ENCODE measurements around the gene CDH11.

Gene CDH11

DNA sequence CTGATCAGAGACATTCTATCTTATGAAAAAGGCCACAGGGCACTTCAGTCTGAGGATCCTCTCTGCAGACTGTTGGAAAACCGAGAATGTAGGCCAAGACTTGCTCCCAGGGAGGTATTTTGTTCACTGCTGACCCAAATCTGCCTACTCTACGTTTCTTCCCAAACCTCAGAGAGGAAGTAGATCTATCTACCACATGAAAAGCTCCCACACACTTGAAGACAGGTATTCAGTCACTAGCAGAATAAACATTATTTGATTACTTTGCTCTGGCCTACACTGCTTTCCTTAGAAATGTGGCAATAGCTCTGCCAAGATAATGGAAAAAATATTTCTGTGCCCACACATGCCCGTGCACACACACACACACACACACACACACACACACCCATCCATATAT, 164.6 kb downstream of the CDH11 start:
- DNase-seq, result no peak
- in situ Hi-C loops (cut with HindIII; ENCODE audit: low pct_ligation_motif_present, low pct_unique_long_range_greater_than_20kb, low sequenced_read_pairs), result no loop called here

DNA sequence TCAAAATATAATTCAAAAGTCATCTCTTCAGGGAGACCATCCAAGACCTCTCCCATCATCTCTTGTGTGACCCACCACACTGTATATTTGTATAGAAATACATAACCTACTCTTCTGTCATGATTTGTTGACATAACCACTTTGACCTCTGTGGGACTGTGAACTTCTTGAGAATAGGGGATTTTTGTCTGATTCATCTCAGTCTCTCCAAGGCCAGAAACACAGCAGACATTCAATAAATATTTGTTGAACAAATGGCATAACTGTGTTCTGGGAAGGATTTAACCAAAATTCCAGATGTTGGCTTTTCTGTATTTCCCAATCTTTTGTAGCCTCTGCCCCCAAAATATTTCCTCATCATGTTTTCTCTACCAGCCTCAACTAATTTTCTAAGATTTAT, 169.7 kb downstream of the CDH11 start:
- no peak for DNase-seq
- in situ Hi-C loops (cut with HindIII; ENCODE audit: low pct_ligation_motif_present, low pct_unique_long_range_greater_than_20kb, low sequenced_read_pairs), result no loop called here

DNA sequence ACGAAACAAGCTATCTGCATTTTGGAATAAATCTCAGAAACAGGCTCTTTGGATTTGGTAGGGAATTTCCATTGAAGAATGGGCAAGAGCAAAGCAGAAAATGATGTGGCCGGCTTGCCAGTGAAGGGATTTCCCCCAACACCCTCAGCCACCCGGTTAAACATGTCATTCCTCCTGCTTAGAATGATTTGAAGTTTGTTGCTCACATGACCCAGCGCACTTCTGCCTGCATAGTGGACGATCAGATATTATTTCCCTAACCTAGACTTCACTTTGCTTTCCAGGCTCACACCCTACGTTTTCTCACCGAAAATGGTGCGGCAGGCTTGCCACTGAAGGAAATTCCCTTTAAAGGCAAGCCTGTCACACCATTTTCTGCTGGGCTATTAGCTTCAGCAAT, 170.7 kb downstream of the CDH11 start:
- DNase-seq, result no peak
- in situ Hi-C loops (cut with HindIII; ENCODE audit: low pct_ligation_motif_present, low pct_unique_long_range_greater_than_20kb, low sequenced_read_pairs), result no loop called here

DNA sequence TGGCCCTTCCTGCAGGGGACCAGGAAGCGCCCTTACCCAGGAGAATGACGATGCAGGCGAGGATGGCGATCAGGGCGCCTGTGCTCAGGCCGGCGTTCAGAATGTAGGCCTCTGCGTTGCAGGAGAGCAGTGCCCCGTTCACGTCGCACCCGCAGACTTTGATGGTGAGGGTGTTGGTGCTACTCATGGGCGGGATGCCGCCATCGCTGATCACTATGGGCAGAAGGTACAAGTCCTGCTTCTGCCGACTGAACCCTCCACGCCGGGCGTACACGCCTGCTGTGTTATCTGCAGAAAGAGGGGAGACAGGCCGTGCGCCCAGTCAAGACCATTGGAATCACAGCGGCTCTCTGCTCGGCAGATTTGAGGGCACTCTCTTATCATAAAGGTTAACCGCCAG, 171.1 kb downstream of the CDH11 start:
- in situ Hi-C loops (cut with HindIII; ENCODE audit: low pct_ligation_motif_present, low pct_unique_long_range_greater_than_20kb, low sequenced_read_pairs), result no loop called here
- DNase-seq, result no peak

DNA sequence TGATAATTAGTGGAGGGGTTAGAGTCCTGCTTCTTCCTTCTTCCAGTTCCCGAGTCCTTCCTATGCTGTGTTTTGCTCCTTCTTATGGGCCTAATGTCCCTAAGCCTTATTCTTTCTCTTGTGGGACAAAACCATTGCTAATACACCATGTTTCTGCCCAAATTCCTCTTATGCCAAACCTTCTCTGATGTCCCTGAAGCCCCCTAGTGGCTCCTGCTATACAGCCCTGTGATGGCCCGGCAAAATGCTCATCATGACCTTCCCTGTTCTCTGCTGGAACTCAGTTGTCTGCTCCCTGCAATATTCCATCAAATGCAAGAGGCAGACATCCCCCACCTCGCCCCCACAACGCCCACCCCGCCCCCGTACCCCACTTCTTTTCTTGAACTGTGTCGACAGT, 171.6 kb downstream of the CDH11 start:
- in situ Hi-C loops (cut with HindIII; ENCODE audit: low pct_ligation_motif_present, low pct_unique_long_range_greater_than_20kb, low sequenced_read_pairs), result no loop called here
- no peak for DNase-seq

DNA sequence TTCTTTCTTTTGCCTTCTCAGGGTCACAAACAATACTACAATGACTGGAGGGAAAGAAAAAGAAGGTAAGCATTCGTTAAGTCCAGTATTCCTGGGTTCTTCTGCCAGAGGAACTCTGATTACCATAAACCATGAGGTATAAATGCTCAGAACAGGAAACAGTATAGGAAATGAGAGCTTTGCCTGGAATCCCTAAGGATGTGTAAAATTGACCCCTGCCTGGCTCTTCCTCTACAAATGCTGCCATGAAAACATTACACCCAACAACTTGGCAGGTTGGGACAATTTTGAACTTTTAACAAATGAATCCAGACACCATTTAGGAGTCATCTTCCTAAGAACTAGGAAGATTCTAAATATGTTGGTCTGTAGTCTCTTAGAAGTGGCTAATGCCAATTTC, 173.8 kb downstream of the CDH11 start:
- no peak for DNase-seq
- in situ Hi-C loops (cut with HindIII; ENCODE audit: low pct_ligation_motif_present, low pct_unique_long_range_greater_than_20kb, low sequenced_read_pairs), result no loop called here

DNA sequence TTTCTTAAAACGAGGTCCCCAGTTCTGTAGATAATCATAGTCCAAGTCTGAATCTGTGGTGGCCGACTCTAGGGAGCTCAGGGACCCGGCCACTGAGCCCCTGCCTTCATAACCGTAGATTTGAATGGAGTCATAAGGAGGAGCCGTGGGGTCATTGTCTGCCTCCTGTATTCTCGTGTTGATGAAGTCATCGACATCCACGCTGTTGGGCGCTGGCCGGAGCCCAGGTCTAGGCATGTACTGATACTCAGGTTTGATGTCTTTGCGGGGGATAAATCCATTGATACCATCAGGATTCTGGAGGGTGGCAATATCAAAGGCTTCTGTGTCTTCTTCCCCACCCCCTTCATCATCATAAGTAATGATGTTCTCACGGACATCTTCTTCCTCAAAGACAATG, 174.2 kb downstream of the CDH11 start:
- no peak for DNase-seq
- in situ Hi-C loops (cut with HindIII; ENCODE audit: low pct_ligation_motif_present, low pct_unique_long_range_greater_than_20kb, low sequenced_read_pairs), result no loop called here

DNA sequence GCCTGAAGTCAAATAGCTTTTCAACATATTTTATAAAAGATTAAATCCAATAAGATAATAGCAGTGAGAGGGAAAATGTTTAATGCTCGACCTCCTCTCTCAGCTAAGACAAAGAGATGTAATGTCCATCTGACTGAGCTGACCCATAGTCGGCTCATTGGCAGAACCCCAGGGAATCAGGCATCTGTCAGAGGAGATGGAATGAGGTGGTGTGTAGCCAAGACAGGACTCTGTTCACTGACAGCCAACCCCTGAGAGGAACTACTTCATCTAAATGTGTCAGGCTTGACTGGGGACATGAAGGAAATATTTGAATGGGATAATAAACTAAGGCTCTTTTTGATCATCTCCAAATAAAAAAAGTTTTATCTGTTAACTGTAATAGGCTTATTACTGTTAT, 188.0 kb downstream of the CDH11 start:
- no peak for DNase-seq
- in situ Hi-C loops (cut with HindIII; ENCODE audit: low pct_ligation_motif_present, low pct_unique_long_range_greater_than_20kb, low sequenced_read_pairs), result no loop called here

DNA sequence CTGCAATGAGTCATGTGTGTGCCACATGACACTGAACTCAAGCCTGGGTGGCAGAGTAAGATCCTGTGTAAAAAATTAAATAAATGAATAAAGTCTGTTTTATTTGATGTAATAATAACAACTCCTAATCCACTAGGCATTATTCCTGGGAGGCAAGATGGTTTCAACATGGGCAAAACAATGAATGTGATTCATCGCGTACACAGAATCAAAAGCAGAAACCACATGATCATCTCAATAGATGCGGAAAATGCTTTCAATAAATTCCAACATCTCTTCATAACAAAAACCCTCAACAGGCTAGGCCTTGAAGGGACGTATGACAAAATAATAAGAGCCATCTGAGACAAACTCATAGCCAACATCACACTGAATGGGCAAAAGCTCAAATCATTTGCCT, 195.4 kb downstream of the CDH11 start:
- DNase-seq, result no peak
- in situ Hi-C loops (cut with HindIII; ENCODE audit: low pct_ligation_motif_present, low pct_unique_long_range_greater_than_20kb, low sequenced_read_pairs), result no loop called here

DNA sequence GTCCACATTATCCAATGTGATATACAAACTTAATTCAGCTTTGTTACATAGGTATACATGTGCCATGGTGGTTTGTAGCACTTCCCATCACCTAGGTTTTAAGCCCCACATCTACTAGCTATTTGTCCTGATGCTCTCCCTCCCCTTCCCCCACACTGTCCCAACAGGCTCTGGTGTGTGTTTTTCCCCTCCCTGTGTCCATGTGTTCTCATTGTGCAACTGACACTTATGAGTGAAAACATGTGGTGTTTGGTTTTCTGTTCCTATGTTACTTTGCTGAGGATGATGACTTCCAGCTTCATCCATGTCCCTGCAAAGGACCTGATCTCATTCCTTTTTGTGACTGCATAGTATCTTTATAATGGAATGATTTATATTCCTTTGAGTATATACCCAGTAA, 196.7 kb downstream of the CDH11 start:
- DNase-seq, result no peak
- in situ Hi-C loops (cut with HindIII; ENCODE audit: low pct_ligation_motif_present, low pct_unique_long_range_greater_than_20kb, low sequenced_read_pairs), result no loop called here

DNA sequence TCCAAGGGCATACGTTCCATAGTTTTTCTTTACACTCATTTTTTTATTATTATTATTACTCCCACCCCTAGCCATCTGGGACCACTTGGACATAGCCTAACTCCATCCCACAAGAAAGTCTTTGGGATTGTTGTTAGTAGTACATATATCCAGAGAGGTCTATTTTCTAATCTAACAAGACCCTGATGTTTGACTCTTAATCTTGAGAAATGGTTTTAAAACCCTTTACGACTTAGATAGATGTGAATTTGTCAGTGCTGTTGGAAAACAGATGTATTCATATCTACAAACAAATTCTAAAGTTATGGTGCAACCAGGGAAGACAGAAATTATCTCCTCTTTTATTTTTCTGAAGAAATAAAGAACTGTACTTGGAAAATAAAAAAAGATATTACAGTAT, 197.8 kb downstream of the CDH11 start:
- no peak for DNase-seq
- in situ Hi-C loops (cut with HindIII; ENCODE audit: low pct_ligation_motif_present, low pct_unique_long_range_greater_than_20kb, low sequenced_read_pairs), result no loop called here

DNA sequence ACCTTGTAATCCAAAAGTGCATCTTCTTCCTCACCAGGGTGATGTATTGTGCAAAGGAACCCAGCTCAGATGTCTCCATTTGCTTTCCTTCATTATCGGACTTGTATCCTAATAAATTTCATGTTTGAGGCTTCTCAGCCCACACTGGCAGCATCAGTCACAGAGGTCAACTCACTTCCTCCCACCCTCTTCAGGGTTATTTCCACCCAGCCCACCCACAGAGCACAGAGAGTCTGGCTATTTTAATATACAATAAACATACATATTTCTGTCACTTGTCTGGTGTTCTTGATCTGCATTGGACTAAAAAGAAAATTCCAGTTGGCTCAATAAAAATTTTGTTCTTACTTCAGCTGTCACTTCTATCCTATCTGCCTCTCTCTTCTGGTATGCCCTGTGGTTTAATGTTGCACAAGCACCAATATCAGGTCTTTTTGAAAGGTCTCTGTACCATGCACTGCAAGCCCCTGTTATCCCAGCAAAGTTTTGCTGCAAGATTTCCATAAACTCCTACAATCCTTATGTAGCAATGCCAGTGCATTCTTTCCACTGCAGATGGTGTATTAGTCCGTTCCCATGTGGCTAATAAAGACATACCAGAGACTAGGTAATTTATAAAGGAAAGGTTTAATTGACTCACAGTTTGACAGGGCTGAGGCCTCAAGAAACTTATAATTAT, 201.8 kb downstream of the CDH11 start:
- in situ Hi-C loops (cut with HindIII; ENCODE audit: low pct_ligation_motif_present, low pct_unique_long_range_greater_than_20kb, low sequenced_read_pairs), result no loop called here
- no peak for DNase-seq

DNA sequence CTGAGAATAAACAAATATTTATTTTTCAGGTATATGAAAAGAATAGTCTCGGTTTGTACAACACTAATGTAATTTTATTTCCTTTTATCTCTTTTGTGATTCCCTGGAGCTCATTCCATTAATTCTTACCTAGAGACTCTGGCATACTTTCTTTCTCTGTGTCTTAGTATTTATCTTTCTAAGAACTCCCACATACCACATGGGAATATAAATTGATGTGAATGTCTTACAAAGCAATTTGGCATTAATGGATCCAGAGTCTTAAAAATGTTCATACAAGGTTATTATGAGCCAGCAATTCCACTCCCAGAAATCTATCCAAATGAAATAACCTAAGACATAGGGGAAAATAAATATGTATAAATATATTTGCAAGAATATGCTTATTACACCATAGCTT, 202.7 kb downstream of the CDH11 start:
- DNase-seq, result no peak
- in situ Hi-C loops (cut with HindIII; ENCODE audit: low pct_ligation_motif_present, low pct_unique_long_range_greater_than_20kb, low sequenced_read_pairs), result no loop called here

DNA sequence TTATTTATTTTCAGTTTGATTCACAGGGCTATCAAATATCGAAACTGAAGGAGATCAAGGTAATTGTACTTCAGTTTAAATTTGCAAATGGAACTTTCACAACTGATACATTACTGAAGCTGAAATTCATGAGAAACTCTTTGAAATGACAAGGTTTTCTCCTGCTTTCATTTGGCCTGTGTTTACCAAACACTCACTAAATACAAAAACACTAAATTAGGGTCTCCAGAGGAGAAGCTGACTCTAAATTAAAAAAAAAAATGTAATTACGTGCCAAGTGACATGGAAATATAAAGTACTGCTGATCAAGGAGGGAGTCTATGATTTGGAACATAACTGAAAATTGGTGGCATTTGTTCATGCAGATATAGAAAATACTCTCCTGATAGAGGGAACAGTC, 205.8 kb downstream of the CDH11 start:
- DNase-seq, result no peak
- in situ Hi-C loops (cut with HindIII; ENCODE audit: low pct_ligation_motif_present, low pct_unique_long_range_greater_than_20kb, low sequenced_read_pairs), result no loop called here

DNA sequence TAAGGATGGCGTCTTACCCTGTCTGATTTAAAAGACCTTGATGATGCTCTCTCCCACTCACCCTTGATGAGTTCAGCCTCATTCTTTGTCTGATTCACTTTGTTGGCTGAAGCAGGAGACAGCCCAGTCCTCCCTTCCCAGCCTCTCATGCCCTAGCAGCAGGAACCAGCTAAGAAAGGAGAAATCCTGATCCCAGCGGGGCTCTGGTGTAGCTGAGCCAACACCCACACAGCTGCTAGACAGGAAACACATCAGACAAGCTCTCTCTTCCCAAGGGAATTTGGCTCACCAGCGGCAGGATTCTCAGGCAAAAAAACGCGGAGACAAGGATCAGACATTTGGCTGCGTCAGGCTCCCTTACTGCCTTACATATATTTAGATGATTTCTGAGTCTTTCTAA, 211.5 kb downstream of the CDH11 start:
- DNase-seq, result no peak

DNA sequence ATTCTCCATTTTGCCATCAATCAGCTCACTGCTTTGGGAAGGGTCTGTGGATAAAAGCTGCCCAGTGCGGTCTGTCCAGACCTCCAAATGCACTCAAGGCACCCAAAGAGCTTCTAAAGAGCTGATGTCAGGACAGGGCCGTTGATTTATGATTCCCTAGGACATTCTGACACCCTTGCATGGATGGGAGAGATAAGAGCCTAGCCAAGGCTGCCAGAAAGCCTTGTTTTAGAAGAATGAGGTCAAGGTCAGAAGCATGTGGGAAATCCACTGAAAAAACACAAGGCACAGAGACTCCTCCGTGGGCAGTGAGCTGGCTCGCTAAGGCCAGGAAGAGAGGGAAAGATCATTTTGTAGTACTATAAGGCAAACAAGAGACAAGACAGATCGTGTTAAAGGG, 214.0 kb downstream of the CDH11 start:
- DNase-seq, result no peak
- in situ Hi-C loops (cut with HindIII; ENCODE audit: low pct_ligation_motif_present, low pct_unique_long_range_greater_than_20kb, low sequenced_read_pairs), result no loop called here

More for the DNA sequence above, 211.5 kb downstream of the CDH11 start:
- in situ Hi-C loops (cut with HindIII; ENCODE audit: low pct_ligation_motif_present, low pct_unique_long_range_greater_than_20kb, low sequenced_read_pairs), result no loop called here

DNA sequence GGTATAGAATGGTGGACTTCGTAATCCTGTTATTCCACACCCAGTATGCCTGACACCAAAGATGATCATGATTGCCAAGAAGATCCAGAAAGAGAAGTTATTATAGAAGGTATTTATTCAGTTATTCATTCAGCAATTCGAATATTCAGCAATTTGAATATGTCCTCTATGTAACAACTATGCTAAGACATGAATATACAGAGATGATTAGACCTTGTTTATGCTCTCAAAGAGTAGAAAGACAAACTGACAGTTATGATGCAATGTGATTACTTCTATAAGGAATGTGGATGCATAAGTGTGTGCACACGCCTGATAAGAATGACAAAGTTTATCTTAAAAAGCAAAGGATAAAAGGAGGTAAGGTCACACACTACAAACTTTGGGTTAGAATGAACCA, 218.1 kb downstream of the CDH11 start:
- DNase-seq, result no peak
- in situ Hi-C loops (cut with HindIII; ENCODE audit: low pct_ligation_motif_present, low pct_unique_long_range_greater_than_20kb, low sequenced_read_pairs), result no loop called here

DNA sequence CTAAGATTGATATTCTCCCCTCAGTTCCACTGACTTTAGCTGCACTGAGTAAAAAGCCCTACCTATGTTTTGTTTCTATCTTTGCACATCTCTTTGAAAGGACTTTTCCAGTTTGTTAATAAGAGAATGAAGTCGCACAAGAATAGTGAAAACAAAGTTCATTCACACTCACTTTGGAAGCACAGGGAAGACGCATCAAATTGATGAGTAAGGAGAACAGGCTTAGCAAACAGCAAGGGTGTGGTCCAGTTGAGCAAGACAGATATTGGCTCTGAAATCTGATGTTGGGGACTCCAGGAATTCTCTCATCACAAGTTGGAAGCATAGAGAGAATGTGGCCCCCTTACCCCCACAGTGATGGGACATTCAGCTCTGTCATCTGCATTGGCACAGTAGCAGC, 221.3 kb downstream of the CDH11 start:
- DNase-seq, result no peak

DNA sequence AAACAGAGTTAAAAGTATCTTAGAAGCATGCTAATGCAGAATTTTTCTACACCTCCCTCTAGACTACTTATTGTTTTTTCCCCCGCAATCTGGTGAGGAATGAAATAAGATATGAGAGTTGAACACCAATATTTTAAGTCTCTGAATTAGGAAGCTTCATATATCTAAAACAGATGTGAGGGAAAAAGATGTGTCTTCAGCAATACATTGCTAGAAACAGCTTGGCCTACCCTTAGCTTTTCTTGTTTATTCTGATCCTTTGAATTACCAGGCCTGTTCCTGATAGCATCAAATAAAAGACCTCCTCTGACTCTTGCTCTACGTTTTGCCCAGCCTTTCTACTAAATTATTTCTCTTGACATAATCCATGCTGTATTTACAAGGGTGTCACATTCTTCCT, 221.8 kb downstream of the CDH11 start:
- no peak for DNase-seq
- in situ Hi-C loops (cut with HindIII; ENCODE audit: low pct_ligation_motif_present, low pct_unique_long_range_greater_than_20kb, low sequenced_read_pairs), result no loop called here

More for the DNA sequence above, 221.3 kb downstream of the CDH11 start:
- in situ Hi-C loops (cut with HindIII; ENCODE audit: low pct_ligation_motif_present, low pct_unique_long_range_greater_than_20kb, low sequenced_read_pairs), result no loop called here

DNA sequence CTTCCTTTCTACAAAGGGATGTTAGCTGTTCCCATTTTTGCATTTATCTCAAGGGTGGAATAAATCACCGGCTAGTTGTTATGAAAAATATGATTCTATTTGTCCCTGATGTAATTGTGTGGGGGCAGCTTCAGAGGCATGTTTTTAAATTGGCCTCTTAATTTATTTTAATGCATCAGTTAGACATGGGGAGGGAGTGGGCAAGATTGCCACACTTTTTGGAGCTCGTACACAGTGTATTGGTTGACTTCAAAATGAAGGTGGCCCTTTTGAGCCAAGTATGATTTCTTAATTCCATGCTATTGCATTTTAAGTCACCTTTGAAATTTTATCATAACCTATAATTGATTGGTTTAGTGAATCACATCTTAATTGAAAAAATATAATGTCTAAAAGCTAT, 223.7 kb downstream of the CDH11 start:
- in situ Hi-C loops (cut with HindIII; ENCODE audit: low pct_ligation_motif_present, low pct_unique_long_range_greater_than_20kb, low sequenced_read_pairs), result no loop called here
- DNase-seq, result no peak

All from ACHN (cell line).